ENCODE measurements around the gene ZNF154.

ZNF154 gene

GRCh38 chr19:57682226-57682766 lies 26.7 kb downstream of the ZNF154 start:
- no peak for DNase-seq (ENCODE audit: low read depth in 3 of 3)

- DNase-seq (ENCODE audit: low read depth in 3 of 3): no peak
Measured at GRCh38 chr19:57675881-57676280, 33.1 kb downstream of the ZNF154 start.

- DNase-seq (ENCODE audit: low read depth in 3 of 3): no peak
Measured at GRCh38 chr19:57672466-57672865, 36.5 kb downstream of the ZNF154 start.

- no peak for DNase-seq (ENCODE audit: low read depth in 3 of 3)
Measured at GRCh38 chr19:57671124-57671895, 37.7 kb downstream of the ZNF154 start.

GRCh38 chr19:57668635-57669034 lies 40.4 kb downstream of the ZNF154 start, which contains the start of gene ZSCAN4:
Gene ZSCAN4 (plus strand): TSS chr19:57668935. CDS start chr19:57676146, 7,211 bp downstream.
- DNase-seq (ENCODE audit: low read depth in 3 of 3): no peak

GRCh38 chr19:57667228-57667627 lies 41.8 kb downstream of the ZNF154 start:
- no peak for DNase-seq (ENCODE audit: low read depth in 3 of 3)

GRCh38 chr19:57665261-57665806 lies 43.7 kb downstream of the ZNF154 start:
- no peak for DNase-seq (ENCODE audit: low read depth in 3 of 3)

GRCh38 chr19:57664269-57665127 lies 44.5 kb downstream of the ZNF154 start:
- DNase-seq (ENCODE audit: low read depth in 3 of 3): no peak

- no peak for DNase-seq (ENCODE audit: low read depth in 3 of 3)
Measured at GRCh38 chr19:57656346-57656745, 52.7 kb downstream of the ZNF154 start.

GRCh38 chr19:57655443-57655842 lies 53.6 kb downstream of the ZNF154 start:
- DNase-seq (ENCODE audit: low read depth in 3 of 3): no peak

- DNase-seq (ENCODE audit: low read depth in 3 of 3): no peak
Measured at GRCh38 chr19:57653689-57654088, 55.3 kb downstream of the ZNF154 start.

GRCh38 chr19:57651654-57651996 lies 57.4 kb downstream of the ZNF154 start:
- DNase-seq (ENCODE audit: low read depth in 3 of 3): no peak

- DNase-seq (ENCODE audit: low read depth in 3 of 3): no peak
Measured at GRCh38 chr19:57648331-57649003, 60.5 kb downstream of the ZNF154 start.

All from stimulated activated CD4-positive, alpha-beta T cell treated with anti-CD3 and anti-CD28 coated beads, TNF-alpha, amount 100 ng/mL, for 4 hours (primary cell).